ENCODE data around the gene HYAL3. TPM values are rescaled to one million over a fixed set of nuclear protein-coding genes. Genes with fewer than 3 reads are reported as not detected.
A peak's percentile ranks its signal among the peaks of the same experiment; 100 is the strongest.

The HYAL3 gene
- total RNA-seq, 2 donors from 2014 or later = 2.6 to 3.3 TPM

DNA sequence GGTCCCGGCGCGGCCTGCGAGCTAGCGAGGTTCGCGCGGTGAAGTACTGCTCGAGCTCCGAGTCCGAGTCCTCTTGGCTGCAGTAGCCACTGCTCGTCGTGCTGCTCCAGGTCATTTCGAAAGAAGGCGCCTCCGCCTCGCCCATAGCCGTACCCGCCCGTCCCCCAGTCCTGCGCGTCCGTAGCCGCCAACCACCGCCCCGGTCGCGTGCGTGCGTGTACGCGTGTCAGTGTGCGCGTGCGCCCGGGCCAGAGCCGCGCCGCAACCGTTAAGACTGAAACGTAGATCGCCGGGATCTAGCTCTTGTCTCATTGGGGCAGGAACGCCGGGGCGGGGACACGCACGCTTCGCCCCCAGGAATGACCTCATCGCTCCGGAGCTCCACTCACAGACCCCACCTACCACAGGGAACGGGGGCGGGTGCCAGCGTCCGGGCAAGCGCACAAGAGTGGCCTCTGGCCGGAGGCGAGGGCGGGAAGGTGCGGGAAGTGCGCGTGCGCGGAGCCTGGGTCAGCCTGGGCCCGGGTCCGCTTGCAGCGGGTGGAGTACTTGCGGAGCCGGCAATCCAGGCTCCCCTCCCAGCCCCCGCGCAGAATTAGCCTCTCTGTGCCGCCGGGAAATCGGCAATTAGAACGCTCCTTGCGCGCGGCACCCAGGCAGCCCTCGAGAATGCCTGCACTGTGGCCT is 38.1 kb upstream of the HYAL3 start:
- H3K9me3 ChIP-seq (ENCODE audit: control insufficient read depth, low read length) = no peaks in the 10 kb centered on the region
- H3K4me3 ChIP-seq (ENCODE audit: low read length) = peak overlapping the region; percentile 92
- H3K27me3 ChIP-seq (ENCODE audit: control insufficient read depth, insufficient read depth, low read length, poor library complexity, severe bottlenecking) = peaks cover 43% of the 10 kb centered on the region
- peak; percentile 100 for DNase-seq
- peak overlapping the region; percentile 98 for H3K27ac Mint-ChIP-seq
- peaks cover 10% of the 10 kb centered on the region for H3K4me1 ChIP-seq (ENCODE audit: control insufficient read depth, insufficient read depth, low read length)
- peaks cover 10% of the 10 kb centered on the region for H3K4me1 Mint-ChIP-seq
- H3K9ac ChIP-seq (ENCODE audit: extremely low read depth, low read length, poor library complexity, severe bottlenecking) = peak overlapping the region; percentile 64
- H3K36me3 ChIP-seq (ENCODE audit: control insufficient read depth, insufficient read depth, low read length) = peaks cover 10% of the 10 kb centered on the region
- 0 to 1% methylated on average over 13 to 79 of the region's 79 CpGs for WGBS, 2 experiments (ENCODE audit: insufficient coverage in 1 of 2, insufficient read length in 1 of 2)
- no peaks in the 10 kb centered on the region for H3K9me3 Mint-ChIP-seq
- H3K36me3 Mint-ChIP-seq (ENCODE audit: low read depth) = peaks cover 6% of the 10 kb centered on the region
- TF ChIP-seq, protein P1, sequence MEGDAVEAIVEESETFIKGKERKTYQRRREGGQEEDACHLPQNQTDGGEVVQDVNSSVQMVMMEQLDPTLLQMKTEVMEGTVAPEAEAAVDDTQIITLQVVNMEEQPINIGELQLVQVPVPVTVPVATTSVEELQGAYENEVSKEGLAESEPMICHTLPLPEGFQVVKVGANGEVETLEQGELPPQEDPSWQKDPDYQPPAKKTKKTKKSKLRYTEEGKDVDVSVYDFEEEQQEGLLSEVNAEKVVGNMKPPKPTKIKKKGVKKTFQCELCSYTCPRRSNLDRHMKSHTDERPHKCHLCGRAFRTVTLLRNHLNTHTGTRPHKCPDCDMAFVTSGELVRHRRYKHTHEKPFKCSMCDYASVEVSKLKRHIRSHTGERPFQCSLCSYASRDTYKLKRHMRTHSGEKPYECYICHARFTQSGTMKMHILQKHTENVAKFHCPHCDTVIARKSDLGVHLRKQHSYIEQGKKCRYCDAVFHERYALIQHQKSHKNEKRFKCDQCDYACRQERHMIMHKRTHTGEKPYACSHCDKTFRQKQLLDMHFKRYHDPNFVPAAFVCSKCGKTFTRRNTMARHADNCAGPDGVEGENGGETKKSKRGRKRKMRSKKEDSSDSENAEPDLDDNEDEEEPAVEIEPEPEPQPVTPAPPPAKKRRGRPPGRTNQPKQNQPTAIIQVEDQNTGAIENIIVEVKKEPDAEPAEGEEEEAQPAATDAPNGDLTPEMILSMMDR (conservative IDR thresholded peaks at IDR 0.05) = no peak
- H3K4me3 Mint-ChIP-seq = peak overlapping the region; percentile 80
- H3K27me3 Mint-ChIP-seq (ENCODE audit: insufficient read depth) = peaks cover 41% of the 10 kb centered on the region
- peak overlapping the region; percentile 67 for H3K27ac ChIP-seq (ENCODE audit: low read depth, low read length)

DNA sequence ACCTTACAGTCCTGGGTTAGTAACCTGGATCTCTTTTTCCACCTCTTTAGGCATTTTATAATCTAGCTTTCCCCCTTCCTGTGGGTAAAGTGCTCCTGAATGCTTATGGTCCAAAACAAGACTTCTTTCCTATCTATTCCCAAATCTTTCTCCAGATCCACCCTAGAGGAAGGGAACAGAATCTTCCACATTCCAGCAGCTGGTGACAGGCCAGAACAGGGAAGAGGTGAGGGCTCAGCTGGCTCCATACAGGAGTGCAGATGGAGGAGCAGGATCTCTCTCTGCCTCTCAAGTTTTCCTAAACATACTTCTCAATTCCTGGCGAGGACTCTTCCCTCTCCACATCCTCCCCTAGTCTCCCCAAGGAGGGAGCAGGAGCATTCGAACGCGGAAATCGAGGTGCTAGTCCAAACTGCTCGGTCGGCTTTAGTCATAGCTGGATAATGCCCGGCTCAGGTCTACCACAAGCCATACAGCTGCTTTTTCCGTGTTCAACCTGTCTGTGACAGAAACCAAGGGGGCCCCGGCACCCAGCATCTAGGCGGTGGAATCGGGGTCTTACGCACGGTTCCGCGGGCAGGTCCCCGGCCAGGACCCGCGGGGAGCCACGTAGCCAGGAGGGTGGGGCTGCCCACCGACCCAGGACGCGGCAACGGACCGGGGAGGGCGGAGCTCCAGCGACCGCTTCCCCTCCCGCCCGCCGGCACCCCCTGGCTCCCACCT is 37.4 kb upstream of the HYAL3 start:
- H3K9me3 ChIP-seq (ENCODE audit: control insufficient read depth, low read length) = no peaks in the 10 kb centered on the region
- peaks cover 36% of the 10 kb centered on the region for H3K27me3 ChIP-seq (ENCODE audit: control insufficient read depth, insufficient read depth, low read length, poor library complexity, severe bottlenecking)
- TF ChIP-seq, protein P1 (conservative IDR thresholded peaks at IDR 0.05) = peak; percentile 50
- Mint-ChIP-seq H3K36me3 (ENCODE audit: low read depth) (peaks cover 10% of the 10 kb centered on the region), H3K27ac (peak overlapping the region; percentile 98), H3K27me3 (ENCODE audit: insufficient read depth) (peaks cover 34% of the 10 kb centered on the region), H3K4me3 (peak overlapping the region; percentile 80), H3K4me1 (peaks cover 10% of the 10 kb centered on the region), H3K9me3 (no peaks in the 10 kb centered on the region)
- H3K4me1 ChIP-seq (ENCODE audit: control insufficient read depth, insufficient read depth, low read length) = peaks cover 10% of the 10 kb centered on the region
- peak overlapping the region; percentile 92 for H3K4me3 ChIP-seq (ENCODE audit: low read length)
- H3K36me3 ChIP-seq (ENCODE audit: control insufficient read depth, insufficient read depth, low read length) = peaks cover 17% of the 10 kb centered on the region
- H3K27ac ChIP-seq (ENCODE audit: low read depth, low read length) = peak overlapping the region; percentile 67
- no peak for DNase-seq
- H3K9ac ChIP-seq (ENCODE audit: extremely low read depth, low read length, poor library complexity, severe bottlenecking) = peak overlapping the region; percentile 64
- WGBS, 2 experiments (ENCODE audit: insufficient coverage in 1 of 2, insufficient read length in 1 of 2) = 0% methylated on average over 15 to 31 of the region's 31 CpGs

DNA sequence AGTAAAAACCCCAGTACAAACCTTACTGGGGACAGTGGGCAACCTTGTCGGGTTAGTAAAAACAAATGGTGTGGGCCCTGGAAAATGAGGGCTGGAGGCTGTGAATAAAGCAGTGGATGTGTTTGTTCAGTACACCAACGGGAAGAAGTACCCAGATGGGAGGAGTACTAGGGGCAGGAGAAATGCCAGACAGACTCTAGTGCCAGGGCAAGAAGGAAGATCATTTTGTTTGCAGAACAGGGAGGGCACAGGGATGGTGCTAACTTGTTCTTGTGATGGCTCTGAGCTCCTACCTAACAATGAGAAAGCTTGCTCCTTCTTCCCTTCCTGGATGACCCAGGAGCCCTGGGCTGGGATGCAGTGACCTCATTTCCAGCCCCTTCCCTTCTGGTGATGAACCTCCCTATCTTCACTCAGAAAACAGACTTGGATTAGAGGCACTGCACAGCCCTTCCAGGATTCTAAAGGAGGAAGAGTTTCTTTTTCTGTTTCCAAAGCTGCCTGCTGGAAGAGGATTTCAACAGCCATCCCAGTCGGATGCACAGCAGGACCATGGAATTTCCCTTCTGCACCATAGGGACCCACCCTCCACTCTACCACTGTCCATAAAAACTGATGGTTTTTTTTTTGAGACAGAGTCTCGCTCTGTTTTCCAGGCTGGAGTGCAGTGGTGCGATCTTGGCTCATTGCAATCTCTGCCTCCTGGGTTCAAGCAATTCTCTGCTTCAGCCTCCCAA is 35.3 kb upstream of the HYAL3 start:
- no peak overlapping the region for H3K4me3 Mint-ChIP-seq

More for the DNA sequence above, 35.3 kb upstream of the HYAL3 start:
- TF ChIP-seq, protein P1 (conservative IDR thresholded peaks at IDR 0.05) = no peak
- Histone ChIP-seq H3K27ac (ENCODE audit: low read depth, low read length) (no peak overlapping the region), H3K9ac (ENCODE audit: extremely low read depth, low read length, poor library complexity, severe bottlenecking) (no peak overlapping the region), H3K27me3 (ENCODE audit: control insufficient read depth, insufficient read depth, low read length, poor library complexity, severe bottlenecking) (peaks cover 15% of the 10 kb centered on the region), H3K4me1 (ENCODE audit: control insufficient read depth, insufficient read depth, low read length) (peaks cover 10% of the 10 kb centered on the region), H3K4me3 (ENCODE audit: low read length) (peak overlapping the region; percentile 3), H3K36me3 (ENCODE audit: control insufficient read depth, insufficient read depth, low read length) (peaks cover 38% of the 10 kb centered on the region), H3K9me3 (ENCODE audit: control insufficient read depth, low read length) (no peaks in the 10 kb centered on the region)
- peaks cover 10% of the 10 kb centered on the region for H3K4me1 Mint-ChIP-seq
- H3K9me3 Mint-ChIP-seq = no peaks in the 10 kb centered on the region
- H3K36me3 Mint-ChIP-seq (ENCODE audit: low read depth) = peaks cover 28% of the 10 kb centered on the region
- no peak overlapping the region for H3K27ac Mint-ChIP-seq
- WGBS, 2 experiments (ENCODE audit: insufficient coverage in 1 of 2, insufficient read length in 1 of 2) = 93 to 100% methylated on average over 5 of the region's 5 CpGs
- DNase-seq = no peak
- H3K27me3 Mint-ChIP-seq (ENCODE audit: insufficient read depth) = peaks cover 15% of the 10 kb centered on the region

Data from endodermal cell (in vitro differentiated cells).